Measurements from ENCODE around the gene ACAD11. TPM values are rescaled to one million over a fixed set of nuclear protein-coding genes. Genes with fewer than 3 reads are reported as not detected.

ACAD11 gene
- total RNA-seq, 1 donor from 2014 or later, result 21.8 TPM

DNA sequence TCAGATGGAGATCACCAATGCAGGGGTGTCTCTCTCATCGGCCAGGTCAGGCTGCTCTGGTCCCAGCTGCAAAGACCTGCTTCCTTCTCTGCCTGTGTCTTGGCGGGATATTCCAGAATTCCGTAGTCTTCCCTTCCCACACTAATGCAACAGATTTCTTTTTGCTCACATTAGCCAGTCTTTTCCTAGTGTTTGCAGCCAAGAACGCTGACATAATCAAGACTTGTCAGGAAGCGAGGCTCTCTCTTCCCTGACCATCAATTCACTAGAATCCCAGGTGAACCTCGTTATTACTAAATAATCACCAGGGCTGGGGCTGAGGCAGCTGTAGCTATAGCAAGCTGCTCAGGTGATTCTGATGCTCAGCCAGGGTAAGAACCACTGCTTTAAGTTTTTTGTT is 105.8 kb downstream of the ACAD11 start:
- H3K4me1 Mint-ChIP-seq, result peaks cover 2% of the 10 kb centered on the region
- TF ChIP-seq, protein P1, sequence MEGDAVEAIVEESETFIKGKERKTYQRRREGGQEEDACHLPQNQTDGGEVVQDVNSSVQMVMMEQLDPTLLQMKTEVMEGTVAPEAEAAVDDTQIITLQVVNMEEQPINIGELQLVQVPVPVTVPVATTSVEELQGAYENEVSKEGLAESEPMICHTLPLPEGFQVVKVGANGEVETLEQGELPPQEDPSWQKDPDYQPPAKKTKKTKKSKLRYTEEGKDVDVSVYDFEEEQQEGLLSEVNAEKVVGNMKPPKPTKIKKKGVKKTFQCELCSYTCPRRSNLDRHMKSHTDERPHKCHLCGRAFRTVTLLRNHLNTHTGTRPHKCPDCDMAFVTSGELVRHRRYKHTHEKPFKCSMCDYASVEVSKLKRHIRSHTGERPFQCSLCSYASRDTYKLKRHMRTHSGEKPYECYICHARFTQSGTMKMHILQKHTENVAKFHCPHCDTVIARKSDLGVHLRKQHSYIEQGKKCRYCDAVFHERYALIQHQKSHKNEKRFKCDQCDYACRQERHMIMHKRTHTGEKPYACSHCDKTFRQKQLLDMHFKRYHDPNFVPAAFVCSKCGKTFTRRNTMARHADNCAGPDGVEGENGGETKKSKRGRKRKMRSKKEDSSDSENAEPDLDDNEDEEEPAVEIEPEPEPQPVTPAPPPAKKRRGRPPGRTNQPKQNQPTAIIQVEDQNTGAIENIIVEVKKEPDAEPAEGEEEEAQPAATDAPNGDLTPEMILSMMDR (IDR thresholded peaks at IDR 0.05; ENCODE audit: unreplicated experiment), result no peak
- H3K9me3 Mint-ChIP-seq, result no peaks in the 10 kb centered on the region
- H3K27me3 Mint-ChIP-seq (ENCODE audit: low read depth), result no peaks in the 10 kb centered on the region
- H3K27ac Mint-ChIP-seq, result no peak overlapping the region
- DNase-seq (ENCODE audit: low spot score in 2 of 2, unreplicated experiment in 2 of 2), result no peak
- H3K36me3 Mint-ChIP-seq, result peaks cover 5% of the 10 kb centered on the region
- no peak overlapping the region for H3K4me3 Mint-ChIP-seq

DNA sequence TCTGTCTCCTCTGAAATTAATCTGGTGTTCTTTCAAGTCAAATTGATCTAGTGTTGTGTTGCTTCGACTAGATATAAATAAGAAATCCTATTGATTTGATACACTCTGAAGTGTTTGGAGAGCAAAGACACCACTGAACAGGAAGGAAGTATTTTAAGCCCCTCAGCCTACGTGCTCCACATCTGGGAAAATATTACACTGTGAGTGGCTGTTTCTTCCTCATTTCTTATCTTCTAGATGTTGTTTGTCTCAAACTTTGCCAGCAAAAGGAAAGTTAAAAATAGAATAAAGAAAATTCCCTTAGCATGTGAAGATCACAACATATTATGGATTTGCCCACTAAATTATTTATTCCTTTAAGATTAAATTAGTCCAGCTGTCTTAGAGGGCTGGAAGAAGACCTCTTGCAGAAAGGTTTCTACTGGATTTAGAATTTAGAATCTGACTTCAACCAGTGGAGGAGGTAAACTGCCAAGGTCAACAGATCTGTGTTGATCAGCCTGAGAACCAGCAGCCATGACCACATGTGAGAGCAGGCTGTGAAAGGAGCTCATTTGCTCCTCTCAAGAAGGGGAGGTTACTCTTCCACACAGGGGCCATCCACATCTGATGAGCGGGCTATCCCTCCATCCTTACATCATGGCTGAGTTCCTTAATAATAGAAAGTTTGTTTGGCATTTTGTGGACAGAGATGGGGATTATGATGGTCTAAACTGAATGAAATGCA is 108.9 kb downstream of the ACAD11 start:
- no peak for DNase-seq (ENCODE audit: low spot score in 2 of 2, unreplicated experiment in 2 of 2)
- Mint-ChIP-seq H3K4me1 (peaks cover 2% of the 10 kb centered on the region), H3K4me3 (no peak overlapping the region), H3K36me3 (no peaks in the 10 kb centered on the region), H3K27me3 (ENCODE audit: low read depth) (no peaks in the 10 kb centered on the region), H3K27ac (no peak overlapping the region), H3K9me3 (no peaks in the 10 kb centered on the region)
- TF ChIP-seq, protein P1 (IDR thresholded peaks at IDR 0.05; ENCODE audit: unreplicated experiment), result no peak

DNA sequence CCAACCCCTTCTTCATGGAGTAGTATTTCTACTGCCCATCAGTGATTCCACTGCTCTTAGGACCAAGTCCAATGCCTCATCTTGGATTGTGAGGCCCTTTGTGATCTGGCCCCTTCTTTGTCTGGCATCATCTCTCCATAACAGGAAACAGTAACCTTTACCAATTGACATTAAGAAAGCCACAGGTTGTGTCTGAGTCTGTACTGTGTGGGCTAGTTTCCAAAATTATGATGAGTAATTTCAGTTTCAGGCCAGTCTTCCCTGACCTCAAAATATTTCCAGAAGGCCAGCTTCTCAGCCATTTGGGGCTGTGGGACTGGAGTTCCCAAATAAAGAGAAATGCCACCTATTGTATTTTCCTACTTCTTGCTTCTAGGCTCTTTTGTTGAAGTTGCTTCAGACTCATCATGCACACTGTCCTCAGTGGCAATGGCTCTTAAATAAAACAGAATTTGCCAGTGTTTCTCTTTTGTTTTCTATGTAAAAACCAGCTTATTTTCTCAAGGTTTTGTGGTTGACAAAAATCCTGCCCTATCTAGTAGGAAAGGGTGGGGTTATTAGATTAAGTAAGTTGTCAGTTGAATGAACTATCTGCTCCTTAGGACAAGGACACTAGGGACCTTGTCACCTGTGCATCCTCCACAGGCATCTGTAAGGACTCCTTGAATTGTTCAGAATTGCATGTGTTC is 109.6 kb downstream of the ACAD11 start:
- H3K27me3 Mint-ChIP-seq (ENCODE audit: low read depth), result no peaks in the 10 kb centered on the region
- no peaks in the 10 kb centered on the region for H3K9me3 Mint-ChIP-seq
- H3K4me1 Mint-ChIP-seq, result peaks cover 2% of the 10 kb centered on the region
- no peak overlapping the region for H3K4me3 Mint-ChIP-seq
- no peak for DNase-seq (ENCODE audit: low spot score in 2 of 2, unreplicated experiment in 2 of 2)
- TF ChIP-seq, protein P1 (IDR thresholded peaks at IDR 0.05; ENCODE audit: unreplicated experiment), result no peak
- no peak overlapping the region for H3K27ac Mint-ChIP-seq
- H3K36me3 Mint-ChIP-seq, result no peaks in the 10 kb centered on the region

DNA sequence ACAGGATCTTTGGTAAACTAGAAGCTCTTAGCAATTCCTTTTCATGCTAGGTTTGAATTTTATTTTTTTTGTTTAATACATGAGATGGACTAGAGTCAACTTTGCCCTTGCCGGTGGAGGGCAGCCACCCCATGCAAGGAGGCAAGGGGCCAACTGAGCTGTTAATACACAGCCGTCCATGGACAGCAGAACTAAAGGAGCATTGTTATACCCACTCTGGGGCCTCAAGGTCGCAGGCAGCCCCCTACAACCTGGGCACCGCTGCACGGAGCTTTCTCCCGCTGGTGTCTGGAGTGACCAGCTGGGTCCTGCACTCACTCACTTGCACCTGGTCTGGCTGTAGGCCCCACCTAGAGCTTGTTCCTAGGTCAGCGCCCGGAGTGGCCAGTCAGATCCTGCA is 110.4 kb downstream of the ACAD11 start:
- H3K4me3 Mint-ChIP-seq, result no peak overlapping the region
- no peak overlapping the region for H3K27ac Mint-ChIP-seq

DNA sequence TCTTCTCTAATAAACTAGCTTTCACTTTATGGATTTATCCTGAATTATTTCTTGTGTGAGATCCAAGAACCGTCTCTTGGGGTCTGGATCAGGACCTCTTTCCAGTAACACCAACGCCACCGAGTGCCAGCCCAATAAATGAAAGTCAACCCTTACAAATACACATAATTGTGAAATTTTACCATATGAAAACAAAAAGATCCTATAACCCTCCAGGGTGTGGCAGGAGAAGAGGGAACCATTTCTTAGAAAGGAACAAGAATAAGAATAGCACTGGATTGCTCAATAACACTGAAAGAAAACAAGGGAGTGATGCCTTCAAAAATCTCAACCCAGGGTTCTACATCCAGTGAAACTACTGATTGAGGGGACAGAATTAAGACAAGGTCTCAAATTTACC is 114.1 kb downstream of the ACAD11 start:
- TF ChIP-seq, protein P1 (IDR thresholded peaks at IDR 0.05; ENCODE audit: unreplicated experiment), result no peak
- H3K4me1 Mint-ChIP-seq, result peaks cover 10% of the 10 kb centered on the region

More for the DNA sequence above, 110.4 kb downstream of the ACAD11 start:
- TF ChIP-seq, protein P1 (IDR thresholded peaks at IDR 0.05; ENCODE audit: unreplicated experiment), result no peak
- H3K27me3 Mint-ChIP-seq (ENCODE audit: low read depth), result no peaks in the 10 kb centered on the region
- H3K36me3 Mint-ChIP-seq, result no peaks in the 10 kb centered on the region
- no peak for DNase-seq (ENCODE audit: low spot score in 2 of 2, unreplicated experiment in 2 of 2)
- peaks cover 2% of the 10 kb centered on the region for H3K4me1 Mint-ChIP-seq
- no peaks in the 10 kb centered on the region for H3K9me3 Mint-ChIP-seq

More for the DNA sequence above, 114.1 kb downstream of the ACAD11 start:
- no peak for DNase-seq (ENCODE audit: low spot score in 2 of 2, unreplicated experiment in 2 of 2)
- H3K27me3 Mint-ChIP-seq (ENCODE audit: low read depth), result no peaks in the 10 kb centered on the region
- H3K4me3 Mint-ChIP-seq, result no peak overlapping the region
- H3K36me3 Mint-ChIP-seq, result peaks cover 5% of the 10 kb centered on the region
- no peak overlapping the region for H3K27ac Mint-ChIP-seq
- H3K9me3 Mint-ChIP-seq, result no peaks in the 10 kb centered on the region

Data from mesothelial cell of epicardium (in vitro differentiated cells).